Measurements from ENCODE around the gene LCNL1.

DNA sequence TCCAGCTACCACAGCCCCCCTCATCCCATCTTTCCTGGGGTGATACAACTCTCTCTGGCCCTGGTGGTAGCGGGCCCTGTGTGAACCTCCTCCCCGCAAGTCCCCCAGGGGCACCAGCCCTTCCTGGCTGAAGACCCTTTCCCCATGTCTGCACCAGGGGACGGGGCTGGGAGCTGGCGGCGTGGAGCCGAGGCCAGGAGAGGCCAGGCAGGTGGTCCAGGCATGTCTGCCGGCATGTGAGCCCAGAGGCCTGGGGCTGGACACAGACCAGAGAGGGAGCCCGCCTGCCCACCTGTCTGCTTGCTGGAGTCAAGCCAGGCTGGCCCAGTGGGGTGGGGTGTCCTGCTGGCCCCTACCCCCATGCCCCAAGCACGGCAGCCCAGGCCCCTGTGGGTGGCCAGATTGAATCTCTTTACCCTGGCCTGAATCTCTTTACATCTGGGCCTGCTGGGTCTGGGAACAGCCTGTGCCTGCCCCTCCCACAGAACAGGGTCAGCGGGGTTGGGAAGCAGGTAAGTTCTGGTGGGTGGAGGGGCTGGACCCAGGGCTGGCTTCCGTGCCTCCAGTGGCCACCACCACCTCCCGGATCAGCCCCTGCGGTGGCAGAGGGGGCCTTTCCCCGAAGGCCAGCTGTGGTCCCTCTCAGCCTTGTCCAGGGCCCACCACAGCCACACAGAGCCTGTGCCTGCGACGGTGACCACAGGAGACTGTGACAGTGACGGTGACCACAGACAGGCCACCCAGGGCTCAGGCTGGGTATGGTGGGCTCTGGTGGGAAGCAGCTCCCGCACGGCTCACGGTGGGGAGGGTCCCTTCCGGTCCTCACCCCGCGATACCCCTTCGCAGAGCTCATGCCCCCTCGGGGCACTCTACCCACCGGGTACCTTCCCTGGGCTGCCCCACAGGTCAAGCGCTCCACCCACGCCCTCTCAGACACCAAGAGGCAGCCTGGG is 23.6 kb upstream of the LCNL1 start:
- TF ChIP-seq, protein P1, sequence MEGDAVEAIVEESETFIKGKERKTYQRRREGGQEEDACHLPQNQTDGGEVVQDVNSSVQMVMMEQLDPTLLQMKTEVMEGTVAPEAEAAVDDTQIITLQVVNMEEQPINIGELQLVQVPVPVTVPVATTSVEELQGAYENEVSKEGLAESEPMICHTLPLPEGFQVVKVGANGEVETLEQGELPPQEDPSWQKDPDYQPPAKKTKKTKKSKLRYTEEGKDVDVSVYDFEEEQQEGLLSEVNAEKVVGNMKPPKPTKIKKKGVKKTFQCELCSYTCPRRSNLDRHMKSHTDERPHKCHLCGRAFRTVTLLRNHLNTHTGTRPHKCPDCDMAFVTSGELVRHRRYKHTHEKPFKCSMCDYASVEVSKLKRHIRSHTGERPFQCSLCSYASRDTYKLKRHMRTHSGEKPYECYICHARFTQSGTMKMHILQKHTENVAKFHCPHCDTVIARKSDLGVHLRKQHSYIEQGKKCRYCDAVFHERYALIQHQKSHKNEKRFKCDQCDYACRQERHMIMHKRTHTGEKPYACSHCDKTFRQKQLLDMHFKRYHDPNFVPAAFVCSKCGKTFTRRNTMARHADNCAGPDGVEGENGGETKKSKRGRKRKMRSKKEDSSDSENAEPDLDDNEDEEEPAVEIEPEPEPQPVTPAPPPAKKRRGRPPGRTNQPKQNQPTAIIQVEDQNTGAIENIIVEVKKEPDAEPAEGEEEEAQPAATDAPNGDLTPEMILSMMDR (IDR thresholded peaks at IDR 0.05; ENCODE audit: low read depth, low read length, poor library complexity, severe bottlenecking), result no peak
- TF ChIP-seq EZH2phosphoT487 (IDR thresholded peaks at IDR 0.05; ENCODE audit: borderline replicate concordance, low read length), result no peak

Measured in DOHH2 (cell line).